Transverse colon (tissue), 4 donors: ENCODE results near the gene RRP1. TPM values are rescaled to one million over a fixed set of nuclear protein-coding genes. Genes with fewer than 3 reads are reported as not detected.

Source experiments
- DNase-seq: peaks from one replicate; pipeline ENCODE4 v3.0.0-alpha.2; 2019
- H3K27ac ChIP-seq, 4 donors: fragments of 200-600 bp; sonication (generic); 2 replicates each; pipeline ENCODE4 v1.5.1; 2016 to 2018; ENCODE audit warnings: inconsistent platforms in 4 of 4
- H3K27me3 ChIP-seq: fragments of 200-600 bp; sonication (generic); 2 replicates; pipeline ENCODE4 v1.5.1; 2017; ENCODE audit warnings: inconsistent platforms
- H3K36me3 ChIP-seq, 4 donors: fragments of 200-600 bp; sonication (generic); 2 replicates each; pipeline ENCODE4 v1.5.1; 2017 to 2019; ENCODE audit warnings: inconsistent platforms in 4 of 4
- H3K4me1 ChIP-seq, 4 donors: fragments of 200-600 bp; sonication (generic); 2 replicates each; pipeline ENCODE4 v1.5.1; 2017 to 2020; ENCODE audit warnings: inconsistent platforms in 4 of 4
- H3K4me3 ChIP-seq, 4 donors: fragments of 200-600 bp; sonication (generic); 1 replicate in 1 of 4; 2 replicates in 3 of 4; pipeline versions ENCODE4 v1.5.1 to v1.6.1; 2017 to 2019; ENCODE audit warnings: inconsistent platforms in 4 of 4
- H3K9me3 ChIP-seq, 2 donors: fragments of 200-600 bp; sonication (generic); 2 replicates each; pipeline ENCODE4 v1.5.1; 2017 to 2019; ENCODE audit warnings: inconsistent platforms in 2 of 2
- EP300 ChIP-seq: sonication (generic); formaldehyde crosslinking; IDR thresholded peaks from one replicate; pipeline ENCODE4 v1.6.1; 2017; ENCODE audit warnings: antibody characterized with exemption, low read depth
- POLR2A ChIP-seq: fragments of 450-650 bp; IDR thresholded peaks from one replicate; pipeline ENCODE4 v1.6.1; 2016; ENCODE audit warnings: antibody characterized with exemption, mild to moderate bottlenecking, moderate library complexity
- POLR2AphosphoS5 ChIP-seq, 3 donors: sonication (generic); formaldehyde crosslinking; IDR thresholded peaks; one replicate each; pipeline ENCODE4 v1.6.1; 2016; ENCODE audit warnings: antibody characterized with exemption in 3 of 3
- WGBS, 2 donors: methylation state at CpG; one replicate each; pipeline ENCODE4 v1.1.5; 2018; ENCODE audit warnings: low coverage in 1 of 2; 5-methylcytosine and 5-hydroxymethylcytosine counted together
- in situ Hi-C, 4 donors: fragments of 200-750 bp; cut with MboI; loops; one replicate each; pipeline versions ENCODE4 v1.15.0 to v1.15.1; 2017; ENCODE audit warnings: low sequenced_read_pairs in 3 of 4, low pct_ligation_motif_present in 1 of 4, low pct_unique_long_range_greater_than_20kb in 1 of 4
- intact Hi-C: fragments of 100-400 bp; cut with DNase I; formaldehyde crosslinking; loops from one replicate; pipeline ENCODE4 v1.15.1; 2023; ENCODE audit warnings: low total_unique reads
- small RNA-seq, 4 donors: library from RNA; depleted of rRNA; stranded (forward); fragments of <200 nt; gene quantifications; one replicate each; pipeline ENCODE3, GENCODE V24; 2016
- total RNA-seq, 4 donors: library from RNA; depleted of rRNA; stranded (reverse); fragments of >200 nt; gene quantifications; one replicate each; pipeline ENCODE4 v1.1.0, GENCODE V29; 2016
- TF ChIP-seq, protein P1 (sequence below), 5 experiments: fragments of 200-600 bp in 3 of 5; fragments of 450-650 bp in 2 of 5; sonication (generic) in 3 of 5; IDR thresholded peaks; 1 replicate in 2 of 5; 2 replicates in 3 of 5; pipeline ENCODE4 v1.5.1; 2016 to 2017; ENCODE audit warnings: antibody characterized with exemption in 5 of 5, inconsistent platforms in 3 of 5, mild to moderate bottlenecking in 2 of 5, moderate library complexity in 1 of 5

RRP1 gene
- total RNA-seq, 4 donors from 2014 or later, result 5.2 to 26.1 (median 11.1) TPM

DNA sequence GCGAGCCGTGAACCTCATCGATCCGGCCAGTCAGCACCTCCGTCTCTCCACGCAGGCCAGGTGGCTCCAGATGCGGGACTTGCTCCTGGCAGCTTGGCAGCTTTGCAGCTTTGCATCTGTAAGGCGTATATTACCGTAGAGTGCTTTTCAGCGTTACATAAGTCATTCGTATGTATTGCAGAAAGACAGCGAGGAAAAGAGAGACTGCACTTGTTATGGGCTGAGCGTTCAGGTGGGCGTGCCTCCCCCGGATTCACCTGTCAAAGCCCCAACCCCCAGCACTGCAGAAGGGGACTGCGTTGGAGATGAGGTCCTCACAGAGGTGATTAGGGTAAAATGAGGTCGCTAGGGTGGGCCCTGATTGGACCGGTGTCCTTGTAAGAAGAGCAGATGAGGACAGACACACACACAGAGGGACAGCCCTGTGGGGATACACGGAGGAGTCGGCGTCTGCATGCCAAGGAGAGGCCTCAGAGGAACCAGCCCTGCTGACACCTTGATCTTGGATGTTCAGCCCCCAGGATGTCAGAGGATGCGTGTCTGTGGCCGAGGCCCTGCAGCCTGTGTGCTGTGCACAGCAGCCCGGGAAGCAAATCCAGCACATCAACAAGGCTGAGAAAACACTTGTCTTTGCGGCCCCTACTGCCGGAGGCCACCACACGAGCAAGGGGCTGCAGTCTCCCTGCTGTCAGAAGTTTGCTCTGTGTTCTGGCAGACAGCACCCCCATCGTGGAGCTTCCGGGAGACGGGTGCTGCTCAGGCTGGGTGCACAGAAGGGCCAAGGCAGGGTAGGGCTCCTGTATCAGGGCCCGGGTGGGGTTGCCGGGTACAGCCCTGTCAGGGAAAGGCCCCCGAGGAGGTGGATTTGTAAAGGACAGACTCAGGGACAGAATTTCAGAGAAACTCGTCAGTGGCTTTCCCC, 64.7 kb downstream of the RRP1 start:
- intact Hi-C loops, result no loop called here
- WGBS, 2 donors, result 86% methylated on average over 34 of the region's 34 CpGs; no CpG with 5 or more reads in 1 of the 2 donors
- in situ Hi-C loops, result no loop called here
- Histone ChIP-seq H3K4me3 (no peak overlapping the region), H3K4me1 (peaks cover 0 to 7% (median 0%) of the 10 kb centered on the region in 4 donors), H3K9me3 (no peaks in the 10 kb centered on the region), H3K27ac (no peak overlapping the region), H3K36me3 (no peaks in the 10 kb centered on the region), H3K27me3 (no peaks in the 10 kb centered on the region)
- DNase-seq, result no peak
- TF ChIP-seq POLR2A, result no peak
- TF ChIP-seq, protein P1, sequence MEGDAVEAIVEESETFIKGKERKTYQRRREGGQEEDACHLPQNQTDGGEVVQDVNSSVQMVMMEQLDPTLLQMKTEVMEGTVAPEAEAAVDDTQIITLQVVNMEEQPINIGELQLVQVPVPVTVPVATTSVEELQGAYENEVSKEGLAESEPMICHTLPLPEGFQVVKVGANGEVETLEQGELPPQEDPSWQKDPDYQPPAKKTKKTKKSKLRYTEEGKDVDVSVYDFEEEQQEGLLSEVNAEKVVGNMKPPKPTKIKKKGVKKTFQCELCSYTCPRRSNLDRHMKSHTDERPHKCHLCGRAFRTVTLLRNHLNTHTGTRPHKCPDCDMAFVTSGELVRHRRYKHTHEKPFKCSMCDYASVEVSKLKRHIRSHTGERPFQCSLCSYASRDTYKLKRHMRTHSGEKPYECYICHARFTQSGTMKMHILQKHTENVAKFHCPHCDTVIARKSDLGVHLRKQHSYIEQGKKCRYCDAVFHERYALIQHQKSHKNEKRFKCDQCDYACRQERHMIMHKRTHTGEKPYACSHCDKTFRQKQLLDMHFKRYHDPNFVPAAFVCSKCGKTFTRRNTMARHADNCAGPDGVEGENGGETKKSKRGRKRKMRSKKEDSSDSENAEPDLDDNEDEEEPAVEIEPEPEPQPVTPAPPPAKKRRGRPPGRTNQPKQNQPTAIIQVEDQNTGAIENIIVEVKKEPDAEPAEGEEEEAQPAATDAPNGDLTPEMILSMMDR (IDR thresholded peaks at IDR 0.05), result no peak
- TF ChIP-seq POLR2AphosphoS5 (IDR thresholded peaks at IDR 0.05), result no peak
- TF ChIP-seq EP300, result no peak

Small RNA genes within 50 kb of the gene (small RNA-seq; reads per million reads assigned to genes)
- gene AP001052.1, result 0 reads per million in 4 donors

Other genes with a start within 250 kb of the RRP1 start
- under 1 TPM in 2 of 4 donors, not detected in 2; 0.48 to 0.82 TPM for gene HSF2BP, start 130.1 kb upstream of the RRP1 start, total RNA-seq
- gene RRP1B, start 130.0 kb upstream of the RRP1 start, total RNA-seq, result 10 to 100 TPM in 3 of 4 donors, 1 to 10 TPM in 1; 6.0 to 15.4 (median 12.0) TPM
- gene PDXK, start 70.4 kb upstream of the RRP1 start, total RNA-seq, result 100 to 1,000 TPM in 2 of 4 donors, 10 to 100 TPM in 2; 85.8 to 117 (median 103) TPM
- gene CSTB, start 13.3 kb upstream of the RRP1 start, total RNA-seq, result 10 to 100 TPM; 16.1 to 61.7 (median 19.6) TPM
- 100 to 1,000 TPM in 1 of 4 donors, 10 to 100 TPM in 3; 59.9 to 116 (median 85.3) TPM for gene AGPAT3, start 75.6 kb downstream of the RRP1 start, total RNA-seq
- 10 to 100 TPM; 71.0 to 81.5 (median 79.8) TPM for gene TRAPPC10, start 222.7 kb downstream of the RRP1 start, total RNA-seq